Measurements from ENCODE around the gene HIBCH.
"Not testable (repeated sequence)": the region's sequence is repeated elsewhere in the genome, so short reads cannot be mapped to it uniquely, and the experiment has no call there.

The HIBCH gene

GRCh38 chr2:190158798-190159434, 160.7 kb downstream of the HIBCH start:
- TF ChIP-seq CTCF (IDR thresholded peaks at IDR 0.05; ENCODE audit: low read depth, low read length, missing control alignments), result no peak
- H3K27me3 ChIP-seq (replicated peaks), result no peaks in the 10 kb centered on the region
- no peak overlapping the region for H3K27ac ChIP-seq
- in situ Hi-C loops (cut with HindIII; ENCODE audit: low pct_ligation_motif_present, low sequenced_read_pairs), result no loop called here
- no peak for DNase-seq
- H3K4me3 ChIP-seq (ENCODE audit: low read depth, low read length), result no peak overlapping the region
- H3K36me3 ChIP-seq (replicated peaks), result no peaks in the 10 kb centered on the region

GRCh38 chr2:190157613-190158528, 161.8 kb downstream of the HIBCH start:
- H3K4me3 ChIP-seq (ENCODE audit: low read depth, low read length); DNase-seq; in situ Hi-C loops (cut with HindIII; ENCODE audit: low pct_ligation_motif_present, low sequenced_read_pairs); H3K27ac ChIP-seq; H3K36me3 ChIP-seq (replicated peaks); H3K27me3 ChIP-seq (replicated peaks): not testable (repeated sequence)

- Histone ChIP-seq H3K36me3 (replicated peaks) (no peaks in the 10 kb centered on the region), H3K27me3 (replicated peaks) (no peaks in the 10 kb centered on the region), H3K4me3 (ENCODE audit: low read depth, low read length) (no peak overlapping the region), H3K27ac (no peak overlapping the region)
- in situ Hi-C loops (cut with HindIII; ENCODE audit: low pct_ligation_motif_present, low sequenced_read_pairs), result no loop called here
- DNase-seq, result no peak
- no peak for TF ChIP-seq CTCF (IDR thresholded peaks at IDR 0.05; ENCODE audit: low read depth, low read length, missing control alignments)
Measured at GRCh38 chr2:190156530-190157212, 163.0 kb downstream of the HIBCH start.
